GM12878 (cell line): ENCODE data around the gene RHOC.

Source experiments
- EGR1 ChIP-seq, 2 experiments: IDR thresholded peaks; 1 replicate in 1 of 2; 2 replicates in 1 of 2; pipeline ENCODE4 v1.6.1; 2011 to 2012; ENCODE audit warnings: low read depth in 2 of 2, low read length in 2 of 2, borderline replicate concordance in 1 of 2, mild to moderate bottlenecking in 1 of 2, moderate library complexity in 1 of 2
- EP300 ChIP-seq, 2 experiments: fragments of 150-350 bp in 1 of 2; IDR thresholded peaks; 2 replicates each; pipeline ENCODE4 v1.6.1; 2011 to 2012; ENCODE audit warnings: low read depth in 2 of 2, low read length in 2 of 2, borderline replicate concordance in 1 of 2, improper control_type of control experiment in 1 of 2, inconsistent platforms in 1 of 2; ENCODE audit not compliant: control insufficient read depth in 1 of 2
- NRF1 ChIP-seq: conservative IDR thresholded peaks from 2 replicates; pipeline ENCODE4 v1.6.1; 2011; ENCODE audit warnings: mild to moderate bottlenecking, low read depth, low read length, improper control_type of control experiment
- POLR2A ChIP-seq: IDR thresholded peaks from 2 replicates; pipeline ENCODE4 v1.6.1; 2011; ENCODE audit warnings: low read depth, mild to moderate bottlenecking, low read length
- POLR2AphosphoS5 ChIP-seq: IDR thresholded peaks from 2 replicates; pipeline ENCODE4 v1.6.1; 2011; ENCODE audit warnings: mild to moderate bottlenecking, low read length, inconsistent platforms
- RCOR1 ChIP-seq: conservative IDR thresholded peaks from 2 replicates; pipeline ENCODE4 v1.6.1; 2012; ENCODE audit warnings: low read depth, low read length, improper control_type of control experiment
- TCF12 ChIP-seq: IDR thresholded peaks from 2 replicates; pipeline ENCODE4 v1.6.1; 2011; ENCODE audit warnings: low read depth, mild to moderate bottlenecking, low read length
- TF ChIP-seq, protein P1 (sequence below): fragments of 450-650 bp; IDR thresholded peaks from 2 replicates; pipeline ENCODE4 v1.6.1; 2017; ENCODE audit warnings: mild to moderate bottlenecking
- TF ChIP-seq, protein P2 (sequence below): fragments of 450-650 bp; IDR thresholded peaks from 2 replicates; pipeline ENCODE4 v1.6.1; 2014; ENCODE audit warnings: mild to moderate bottlenecking
- TF ChIP-seq, protein P3 (sequence below), 3 experiments: IDR thresholded peaks in 2 of 3; conservative IDR thresholded peaks in 1 of 3; 2 replicates each; pipeline ENCODE4 v1.5.1; 2011; ENCODE audit warnings: low read depth in 3 of 3, low read length in 3 of 3, mild to moderate bottlenecking in 3 of 3, control low read depth in 2 of 3, moderate library complexity in 2 of 3, inconsistent platforms in 1 of 3, mixed read lengths in 1 of 3; ENCODE audit not compliant: control insufficient read depth in 2 of 3, insufficient read depth in 1 of 3; ENCODE audit errors: extremely low read depth in 1 of 3

DNA sequence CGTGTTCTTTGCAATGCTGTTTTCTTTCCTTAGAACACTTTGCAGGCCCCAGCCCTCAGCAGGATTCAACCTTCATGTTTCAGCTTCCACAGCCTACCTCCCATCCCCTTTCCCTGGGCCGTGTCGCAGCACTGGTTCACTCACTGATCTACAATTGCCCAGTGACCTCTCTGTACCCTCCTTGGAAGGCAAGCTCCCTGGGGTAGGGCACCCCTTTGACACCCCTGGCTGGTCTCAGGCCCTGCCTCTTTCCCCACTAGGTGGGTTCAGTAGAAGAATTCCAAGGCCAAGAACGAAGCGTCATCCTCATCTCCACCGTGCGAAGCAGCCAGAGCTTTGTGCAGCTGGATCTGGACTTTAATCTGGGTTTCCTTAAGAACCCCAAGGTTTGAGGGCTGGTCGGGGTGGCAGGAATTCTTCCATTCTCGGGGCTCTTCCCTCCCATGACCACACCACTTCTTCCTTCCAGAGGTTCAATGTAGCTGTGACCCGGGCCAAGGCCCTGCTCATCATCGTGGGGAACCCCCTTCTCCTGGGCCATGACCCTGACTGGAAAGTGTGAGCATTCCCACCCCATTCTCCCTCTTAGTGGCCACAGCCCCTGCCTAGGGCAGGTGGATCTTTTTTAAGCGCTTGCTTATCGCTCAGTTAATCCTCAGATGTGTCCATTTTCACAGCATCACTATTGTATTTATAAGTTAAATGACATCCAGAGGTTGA is 7.3 kb downstream of the RHOC start:
- TF ChIP-seq TCF12 (no peak), POLR2AphosphoS5 (peak; percentile 36; the same call in 1 of the 2 replicates), EP300 (IDR thresholded peaks at IDR 0.05; ENCODE audit: borderline replicate concordance in 1 of 2, control insufficient read depth in 1 of 2, low read depth in 2 of 2, low read length in 2 of 2) (no peak), POLR2A (no peak), NRF1 (no peak), RCOR1 (no peak), EGR1 (IDR thresholded peaks at IDR 0.05; ENCODE audit: borderline replicate concordance in 1 of 2, low read depth in 2 of 2, low read length in 2 of 2) (no peak)
- TF ChIP-seq, protein P1, sequence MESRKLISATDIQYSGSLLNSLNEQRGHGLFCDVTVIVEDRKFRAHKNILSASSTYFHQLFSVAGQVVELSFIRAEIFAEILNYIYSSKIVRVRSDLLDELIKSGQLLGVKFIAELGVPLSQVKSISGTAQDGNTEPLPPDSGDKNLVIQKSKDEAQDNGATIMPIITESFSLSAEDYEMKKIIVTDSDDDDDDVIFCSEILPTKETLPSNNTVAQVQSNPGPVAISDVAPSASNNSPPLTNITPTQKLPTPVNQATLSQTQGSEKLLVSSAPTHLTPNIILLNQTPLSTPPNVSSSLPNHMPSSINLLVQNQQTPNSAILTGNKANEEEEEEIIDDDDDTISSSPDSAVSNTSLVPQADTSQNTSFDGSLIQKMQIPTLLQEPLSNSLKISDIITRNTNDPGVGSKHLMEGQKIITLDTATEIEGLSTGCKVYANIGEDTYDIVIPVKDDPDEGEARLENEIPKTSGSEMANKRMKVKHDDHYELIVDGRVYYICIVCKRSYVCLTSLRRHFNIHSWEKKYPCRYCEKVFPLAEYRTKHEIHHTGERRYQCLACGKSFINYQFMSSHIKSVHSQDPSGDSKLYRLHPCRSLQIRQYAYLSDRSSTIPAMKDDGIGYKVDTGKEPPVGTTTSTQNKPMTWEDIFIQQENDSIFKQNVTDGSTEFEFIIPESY: no peak
- TF ChIP-seq, protein P2, sequence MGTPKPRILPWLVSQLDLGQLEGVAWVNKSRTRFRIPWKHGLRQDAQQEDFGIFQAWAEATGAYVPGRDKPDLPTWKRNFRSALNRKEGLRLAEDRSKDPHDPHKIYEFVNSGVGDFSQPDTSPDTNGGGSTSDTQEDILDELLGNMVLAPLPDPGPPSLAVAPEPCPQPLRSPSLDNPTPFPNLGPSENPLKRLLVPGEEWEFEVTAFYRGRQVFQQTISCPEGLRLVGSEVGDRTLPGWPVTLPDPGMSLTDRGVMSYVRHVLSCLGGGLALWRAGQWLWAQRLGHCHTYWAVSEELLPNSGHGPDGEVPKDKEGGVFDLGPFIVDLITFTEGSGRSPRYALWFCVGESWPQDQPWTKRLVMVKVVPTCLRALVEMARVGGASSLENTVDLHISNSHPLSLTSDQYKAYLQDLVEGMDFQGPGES: no peak
- TF ChIP-seq, protein P3, sequence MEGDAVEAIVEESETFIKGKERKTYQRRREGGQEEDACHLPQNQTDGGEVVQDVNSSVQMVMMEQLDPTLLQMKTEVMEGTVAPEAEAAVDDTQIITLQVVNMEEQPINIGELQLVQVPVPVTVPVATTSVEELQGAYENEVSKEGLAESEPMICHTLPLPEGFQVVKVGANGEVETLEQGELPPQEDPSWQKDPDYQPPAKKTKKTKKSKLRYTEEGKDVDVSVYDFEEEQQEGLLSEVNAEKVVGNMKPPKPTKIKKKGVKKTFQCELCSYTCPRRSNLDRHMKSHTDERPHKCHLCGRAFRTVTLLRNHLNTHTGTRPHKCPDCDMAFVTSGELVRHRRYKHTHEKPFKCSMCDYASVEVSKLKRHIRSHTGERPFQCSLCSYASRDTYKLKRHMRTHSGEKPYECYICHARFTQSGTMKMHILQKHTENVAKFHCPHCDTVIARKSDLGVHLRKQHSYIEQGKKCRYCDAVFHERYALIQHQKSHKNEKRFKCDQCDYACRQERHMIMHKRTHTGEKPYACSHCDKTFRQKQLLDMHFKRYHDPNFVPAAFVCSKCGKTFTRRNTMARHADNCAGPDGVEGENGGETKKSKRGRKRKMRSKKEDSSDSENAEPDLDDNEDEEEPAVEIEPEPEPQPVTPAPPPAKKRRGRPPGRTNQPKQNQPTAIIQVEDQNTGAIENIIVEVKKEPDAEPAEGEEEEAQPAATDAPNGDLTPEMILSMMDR (IDR thresholded peaks at IDR 0.05 in 2 of 3, conservative IDR thresholded peaks at IDR 0.05 in 1 of 3; ENCODE audit: control insufficient read depth in 2 of 3, extremely low read depth in 1 of 3, insufficient read depth in 1 of 3, low read depth in 3 of 3, low read length in 3 of 3): no peak
